Psoas muscle (tissue), 8 donors: ENCODE measurements around the gene ABCC11. TPM values are rescaled to one million over a fixed set of nuclear protein-coding genes. Genes with fewer than 3 reads are reported as not detected.

ENCODE experiments used
- ATAC-seq, 4 donors: fragments of 200-7000 bp; cut with Tn5 transposase; one replicate each; pipeline ENCODE4 v1.9.1; 2020; ENCODE audit warnings: moderate library complexity in 3 of 4, mild to moderate bottlenecking in 2 of 4
- DNase-seq, 2 donors: peaks; one replicate each; pipeline ENCODE4 v3.0.0-alpha.2; 2020
- H3K27ac ChIP-seq: fragments of 200-600 bp; one replicate; pipeline ENCODE4 v1.8.0; 2022
- H3K27me3 ChIP-seq, 3 donors: fragments of 200-600 bp in 1 of 3; one replicate each; pipeline versions ENCODE4 v1.6.1 to v1.8.0; 2013 to 2022; ENCODE audit warnings: low read length in 2 of 3, mild to moderate bottlenecking in 2 of 3, moderate library complexity in 1 of 3; ENCODE audit not compliant: insufficient read depth in 3 of 3
- H3K36me3 ChIP-seq, 2 donors: fragments of 200-600 bp in 1 of 2; one replicate each; pipeline versions ENCODE4 v1.6.1 to v1.8.0; 2013 to 2022; ENCODE audit warnings: low read depth in 1 of 2, mild to moderate bottlenecking in 1 of 2, moderate library complexity in 1 of 2; ENCODE audit not compliant: insufficient read depth in 1 of 2
- H3K4me1 ChIP-seq: fragments of 200-600 bp; one replicate; pipeline ENCODE4 v1.8.0; 2022
- H3K4me3 ChIP-seq: fragments of 200-600 bp; one replicate; pipeline ENCODE4 v1.8.0; 2022; ENCODE audit warnings: mild to moderate bottlenecking
- H3K9me3 ChIP-seq: fragments of 200-600 bp; one replicate; pipeline ENCODE4 v1.8.0; 2022
- CTCF ChIP-seq: fragments of 200-600 bp; IDR thresholded peaks from one replicate; pipeline ENCODE4 v1.8.0; 2022; ENCODE audit warnings: antibody characterized with exemption
- WGBS, 3 donors: extraction: QIAGEN DNeasy Blood & Tissue Kit; methylation state at CpG; one replicate each; pipeline versions ENCODE4 v1.1.6 to v1.1.7; 2013; 5-methylcytosine and 5-hydroxymethylcytosine counted together
- intact Hi-C, 2 donors: fragments of 100-400 bp; cut with DNase I; formaldehyde crosslinking; loops; one replicate each; pipeline versions ENCODE4 v1.11.0 to v1.14.2; 2022
- polyA plus RNA-seq, 3 donors: library from polyadenylated mRNA; stranded (reverse); fragments of 200-250 nt; gene quantifications; one replicate each; pipeline ENCODE4 v1.2.3, GENCODE V29; 2013
- total RNA-seq, 4 donors: library from RNA; stranded (reverse); fragmentation: NEBNext Ultra II Directional in 2 of 4; extraction: Animal tissue kit (Norgen Biotek cat#: 25700) in 2 of 4; gene quantifications; one replicate each; pipeline versions ENCODE4 v1.2.1 to v1.2.4, GENCODE V29; 2021 to 2023
- donor health status: healthy with polysubstance abuse.
- donor health status: DM: no; HTN: no; CAD: no; lungs with moderate emphysema.
- donor health status: Bipolar disorder and iron deficiency.
- donor health status: healthy.
- donor health status: DM: yes; HTN: yes; CAD: no.
- donor health status: DM: no; HTN: no; CAD: no.
- donor health status: DM: no; HTN: no; CAD: no.
- donor health status: DM: yes; HTN: yes; CAD: no.

The ABCC11 gene
- total and polyA plus RNA-seq, 7 donors = 0.05 to 0.22 (median 0.15) TPM; not detected in 1

- H3K4me1 ChIP-seq = peaks cover 19% of the 10 kb centered on the region
- DNase-seq (no peak), ATAC-seq (no peak)
- peaks cover 0 to 40% of the 10 kb centered on the region in 2 donors for H3K36me3 ChIP-seq
- H3K27ac ChIP-seq = no peak overlapping the region
- H3K27me3 ChIP-seq = no peaks in the 10 kb centered on the region
- intact Hi-C loops = no loop called here
- TF ChIP-seq CTCF = no peak
- WGBS, 3 donors = 72 to 92% (median 73%) methylated on average over 1 of the region's 1 CpG
- H3K4me3 ChIP-seq = no peak overlapping the region
- no peaks in the 10 kb centered on the region for H3K9me3 ChIP-seq
These were observed 27.1 kb upstream of the ABCC11 start for GRCh38 chr16:48274476-48274875.

- WGBS, 3 donors = 66 to 76% (median 67%) methylated on average over 8 of the region's 8 CpGs
- Histone ChIP-seq H3K27ac (no peak overlapping the region), H3K4me3 (no peak overlapping the region), H3K4me1 (peaks cover 19% of the 10 kb centered on the region), H3K36me3 (peaks cover 0 to 41% of the 10 kb centered on the region in 2 donors), H3K27me3 (no peaks in the 10 kb centered on the region), H3K9me3 (no peaks in the 10 kb centered on the region)
- intact Hi-C loops = no loop called here
- TF ChIP-seq CTCF = no peak
- DNase-seq (no peak), ATAC-seq (peak; percentile 25 to 65 (median 45))
These were observed 25.6 kb upstream of the ABCC11 start for GRCh38 chr16:48272837-48273421.

- DNase-seq (no peak), ATAC-seq (no peak)
- 48 to 53% (median 52%) methylated on average over 5 of the region's 5 CpGs for WGBS, 3 donors
- Histone ChIP-seq H3K36me3 (peaks cover 0 to 35% of the 10 kb centered on the region in 2 donors), H3K4me3 (no peak overlapping the region), H3K9me3 (no peaks in the 10 kb centered on the region), H3K27ac (no peak overlapping the region), H3K27me3 (no peaks in the 10 kb centered on the region), H3K4me1 (peaks cover 19% of the 10 kb centered on the region)
- intact Hi-C loops = no loop called here
- peak; percentile 6 for TF ChIP-seq CTCF
These were observed 24.4 kb upstream of the ABCC11 start for GRCh38 chr16:48271728-48272127.

- H3K36me3 ChIP-seq = peaks cover 0 to 49% of the 10 kb centered on the region in 2 donors
- no peak for TF ChIP-seq CTCF
- H3K9me3 ChIP-seq = no peaks in the 10 kb centered on the region
- no peak for ATAC-seq
- H3K4me1 ChIP-seq = peaks cover 11% of the 10 kb centered on the region
- DNase-seq = no peak
- H3K27ac ChIP-seq = no peak overlapping the region
- intact Hi-C loops = loop anchor here in 1 of 2 donors (10.0 kb wide), 1 partner anchor 186 kb away; no protein-coding TSS in a partner anchor
- H3K27me3 ChIP-seq = no peaks in the 10 kb centered on the region
- H3K4me3 ChIP-seq = no peak overlapping the region
These were observed 21.7 kb upstream of the ABCC11 start for GRCh38 chr16:48269011-48269410.

- no peak for ATAC-seq
- Histone ChIP-seq H3K27ac (no peak overlapping the region), H3K4me3 (no peak overlapping the region), H3K4me1 (peaks cover 6% of the 10 kb centered on the region), H3K27me3 (no peaks in the 10 kb centered on the region), H3K9me3 (no peaks in the 10 kb centered on the region), H3K36me3 (peaks cover 2 to 81% of the 10 kb centered on the region in 2 donors)
- TF ChIP-seq CTCF = no peak
- WGBS, 3 donors = 38 to 52% (median 38%) methylated on average over 2 of the region's 2 CpGs
- intact Hi-C loops = loop anchor here in 1 of 2 donors (10.0 kb wide), 1 partner anchor 192 kb away; no protein-coding TSS in a partner anchor
- DNase-seq = no peak
These were observed 15.3 kb upstream of the ABCC11 start for GRCh38 chr16:48262631-48263030.
